IMR-90 (cell line): Measurements from ENCODE around the gene MGST2.

Source experiments
- CHD1 ChIP-seq: IDR thresholded peaks from 2 replicates; pipeline ENCODE4 v1.6.1; 2012; ENCODE audit warnings: low read depth, low read length, improper control_type of control experiment
- CTCF ChIP-seq: conservative IDR thresholded peaks from 2 replicates; pipeline ENCODE4 v1.5.1; 2012; ENCODE audit warnings: mild to moderate bottlenecking, low read depth, low read length, improper control_type of control experiment
- MXI1 ChIP-seq: IDR thresholded peaks from 2 replicates; pipeline ENCODE4 v1.6.1; 2012; ENCODE audit warnings: low read depth, mild to moderate bottlenecking, low read length, moderate library complexity, borderline replicate concordance
- NFE2L2 ChIP-seq: fragments of 150-350 bp; IDR thresholded peaks from 2 replicates; pipeline ENCODE4 v1.6.1; 2016; ENCODE audit warnings: low read depth, mild to moderate bottlenecking, low read length
- POLR2A ChIP-seq: IDR thresholded peaks from 2 replicates; pipeline ENCODE4 v1.6.1; 2012; ENCODE audit warnings: mild to moderate bottlenecking, low read depth, low read length
- RAD21 ChIP-seq: IDR thresholded peaks from 2 replicates; pipeline ENCODE4 v1.6.1; 2012; ENCODE audit warnings: low read length, improper control_type of control experiment
- RCOR1 ChIP-seq: IDR thresholded peaks from 2 replicates; pipeline ENCODE4 v1.6.1; 2012; ENCODE audit warnings: mild to moderate bottlenecking, low read length, improper control_type of control experiment; ENCODE audit not compliant: insufficient replicate concordance

- TF ChIP-seq RAD21 (no peak), MXI1 (no peak), CTCF (no peak), POLR2A (no peak), CHD1 (no peak), NFE2L2 (no peak), RCOR1 (no peak)
Measured at GRCh38 chr4:139718358-139718757, 52.7 kb downstream of the MGST2 start.
